Suprapubic skin (tissue), 4 donors: ENCODE results near the gene GNAI2. TPM values are rescaled to one million over a fixed set of nuclear protein-coding genes. Genes with fewer than 3 reads are reported as not detected.

ENCODE experiments used
- DNase-seq, 2 donors: peaks; one replicate each; pipeline ENCODE4 v3.0.0-alpha.2; 2019; ENCODE audit warnings: low spot score in 2 of 2
- H3K27ac ChIP-seq: fragments of 200-600 bp; sonication (generic); one replicate; pipeline ENCODE4 v1.5.1; 2019
- H3K27me3 ChIP-seq: fragments of 200-600 bp; sonication (generic); one replicate; pipeline ENCODE4 v1.5.1; 2019
- H3K36me3 ChIP-seq: fragments of 200-600 bp; sonication (generic); one replicate; pipeline ENCODE4 v1.5.1; 2019
- H3K4me1 ChIP-seq: fragments of 200-600 bp; sonication (generic); one replicate; pipeline ENCODE4 v1.5.1; 2019
- H3K4me3 ChIP-seq: fragments of 200-600 bp; sonication (generic); one replicate; pipeline ENCODE4 v1.5.1; 2019; ENCODE audit warnings: mild to moderate bottlenecking
- H3K9me3 ChIP-seq: fragments of 200-600 bp; sonication (generic); one replicate; pipeline ENCODE4 v1.5.1; 2019
- CTCF ChIP-seq, 2 donors: fragments of 200-600 bp in 1 of 2; fragments of 450-650 bp in 1 of 2; sonication (generic) in 1 of 2; IDR thresholded peaks; one replicate each; pipeline ENCODE4 v1.5.1; 2016 to 2019; ENCODE audit warnings: antibody characterized with exemption in 2 of 2, mild to moderate bottlenecking in 1 of 2, moderate library complexity in 1 of 2
- EP300 ChIP-seq: sonication (generic); formaldehyde crosslinking; IDR thresholded peaks from one replicate; pipeline ENCODE4 v1.6.1; 2017; ENCODE audit warnings: antibody characterized with exemption
- POLR2A ChIP-seq, 2 donors: fragments of 450-650 bp; IDR thresholded peaks; one replicate each; pipeline ENCODE4 v1.6.1; 2017; ENCODE audit warnings: antibody characterized with exemption in 2 of 2, mild to moderate bottlenecking in 2 of 2, moderate library complexity in 2 of 2
- POLR2AphosphoS5 ChIP-seq, 3 donors: sonication (generic); formaldehyde crosslinking; IDR thresholded peaks; one replicate each; pipeline ENCODE4 v1.6.1; 2017; ENCODE audit warnings: antibody characterized with exemption in 3 of 3
- WGBS: methylation state at CpG from one replicate; pipeline ENCODE4 v1.1.5; 2018; 5-methylcytosine and 5-hydroxymethylcytosine counted together
- total RNA-seq, 4 donors: library from RNA; depleted of rRNA; stranded (reverse); fragments of >200 nt; gene quantifications; one replicate each; pipeline ENCODE4 v1.1.0, GENCODE V29; 2016

Gene GNAI2
- total RNA-seq, 4 donors from 2014 or later: 70.9 to 91.3 (median 76.7) TPM

- no peak for DNase-seq
- Histone ChIP-seq H3K4me1 (peaks cover 14% of the 10 kb centered on the region), H3K9me3 (no peaks in the 10 kb centered on the region), H3K27me3 (peaks cover 57% of the 10 kb centered on the region), H3K36me3 (no peaks in the 10 kb centered on the region), H3K4me3 (peak overlapping the region; percentile 50), H3K27ac (no peak overlapping the region)
- WGBS: 4% methylated on average over 20 of the region's 67 CpGs
- TF ChIP-seq EP300 (no peak), POLR2AphosphoS5 (IDR thresholded peaks at IDR 0.05) (no peak), POLR2A (IDR thresholded peaks at IDR 0.05) (no peak), CTCF (IDR thresholded peaks at IDR 0.05) (no peak)
These were observed 30.4 kb upstream of the GNAI2 start for GRCh38 chr3:50205413-50206276.

- no peaks in the 10 kb centered on the region for H3K36me3 ChIP-seq
- peaks cover 14% of the 10 kb centered on the region for H3K4me1 ChIP-seq
- no peak for TF ChIP-seq EP300
- no peak for TF ChIP-seq POLR2A (IDR thresholded peaks at IDR 0.05)
- TF ChIP-seq CTCF (IDR thresholded peaks at IDR 0.05): no peak
- TF ChIP-seq POLR2AphosphoS5 (IDR thresholded peaks at IDR 0.05): no peak
- DNase-seq: no peak
- no peak overlapping the region for H3K27ac ChIP-seq
- H3K4me3 ChIP-seq: no peak overlapping the region
- H3K27me3 ChIP-seq: peaks cover 38% of the 10 kb centered on the region
- H3K9me3 ChIP-seq: no peaks in the 10 kb centered on the region
- 95% methylated on average over 11 of the region's 17 CpGs for WGBS
These were observed 28.5 kb upstream of the GNAI2 start for GRCh38 chr3:50207359-50208042.

GRCh38 chr3:50208677-50209344 is 27.2 kb upstream of the GNAI2 start:
- Histone ChIP-seq H3K36me3 (no peaks in the 10 kb centered on the region), H3K27me3 (peaks cover 26% of the 10 kb centered on the region), H3K4me3 (no peak overlapping the region), H3K9me3 (no peaks in the 10 kb centered on the region), H3K4me1 (peaks cover 14% of the 10 kb centered on the region), H3K27ac (no peak overlapping the region)
- no peak for TF ChIP-seq CTCF (IDR thresholded peaks at IDR 0.05)
- no peak for TF ChIP-seq POLR2AphosphoS5 (IDR thresholded peaks at IDR 0.05)
- TF ChIP-seq POLR2A (IDR thresholded peaks at IDR 0.05): no peak
- TF ChIP-seq EP300: no peak
- WGBS: 89% methylated on average over 9 of the region's 14 CpGs
- no peak for DNase-seq

GRCh38 chr3:50210176-50210509 is 25.9 kb upstream of the GNAI2 start:
- peaks cover 9% of the 10 kb centered on the region for H3K4me1 ChIP-seq
- DNase-seq: no peak
- no peaks in the 10 kb centered on the region for H3K36me3 ChIP-seq
- H3K27ac ChIP-seq: no peak overlapping the region
- TF ChIP-seq POLR2A (IDR thresholded peaks at IDR 0.05) (no peak), POLR2AphosphoS5 (IDR thresholded peaks at IDR 0.05) (no peak), EP300 (no peak), CTCF (IDR thresholded peaks at IDR 0.05) (no peak)
- H3K9me3 ChIP-seq: no peaks in the 10 kb centered on the region
- peaks cover 13% of the 10 kb centered on the region for H3K27me3 ChIP-seq
- WGBS: 100% methylated on average over 2 of the region's 5 CpGs
- H3K4me3 ChIP-seq: no peak overlapping the region
